ENCODE data around the gene VASP.

- no peak for TF ChIP-seq CTCF (IDR thresholded peaks at IDR 0.05 in 2 of 3, conservative IDR thresholded peaks at IDR 0.05 in 1 of 3; ENCODE audit: borderline replicate concordance in 1 of 3, insufficient read depth in 1 of 3, low read depth in 2 of 3, low read length in 2 of 3)
- TF ChIP-seq POLR2A (IDR thresholded peaks at IDR 0.05; ENCODE audit: borderline replicate concordance, extremely low read depth, insufficient read depth, insufficient read length), result no peak
- TF ChIP-seq POLR2AphosphoS5 (IDR thresholded peaks at IDR 0.05; ENCODE audit: low read depth, low read length), result no peak
- no peak for TF ChIP-seq ELF1 (IDR thresholded peaks at IDR 0.05; ENCODE audit: borderline replicate concordance, low read depth)
- TF ChIP-seq MAX (IDR thresholded peaks at IDR 0.05), result no peak
- TF ChIP-seq ZFX (IDR thresholded peaks at IDR 0.05), result no peak
- TF ChIP-seq CEBPB (IDR thresholded peaks at IDR 0.05; ENCODE audit: low read depth), result no peak
- no peak for TF ChIP-seq EZH2 (IDR thresholded peaks at IDR 0.05)
These were observed 34.0 kb upstream of the VASP start for GRCh38 chr19:45473367-45473681.
